Activated CD8-positive, alpha-beta memory T cell treated with anti-CD3 and anti-CD28 coated beads, Interleukin-2, amount 50 U/mL, for 24 hours (primary cell): ENCODE results near the gene SH3BGRL2.
"Not testable (repeated sequence)": the region's sequence is repeated elsewhere in the genome, so short reads cannot be mapped to it uniquely, and the experiment has no call there.

Source experiments
- DNase-seq: peaks from one replicate; pipeline ENCODE4 v3.0.0-alpha.2; 2020; ENCODE audit errors: extremely low read depth

Gene SH3BGRL2

DNA sequence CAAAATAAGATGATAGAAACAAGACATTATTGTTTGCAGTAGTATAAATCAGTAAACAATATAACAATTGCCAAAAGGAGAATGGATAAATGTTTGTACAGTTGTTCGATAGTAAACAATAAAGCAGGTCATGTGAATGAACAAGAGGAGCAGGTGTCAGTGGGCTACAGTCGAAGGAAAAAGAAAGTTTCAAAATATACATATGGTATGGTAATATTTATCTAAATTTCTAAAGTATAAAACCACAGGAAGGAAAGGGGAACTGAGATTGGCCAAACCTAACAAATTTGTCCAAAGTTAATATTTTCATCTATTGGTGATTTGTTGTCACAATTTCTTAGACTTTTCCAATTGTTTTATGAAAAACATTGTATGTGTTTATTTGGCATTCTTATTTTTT lies 110.9 kb downstream of the SH3BGRL2 start:
- DNase-seq = no peak

DNA sequence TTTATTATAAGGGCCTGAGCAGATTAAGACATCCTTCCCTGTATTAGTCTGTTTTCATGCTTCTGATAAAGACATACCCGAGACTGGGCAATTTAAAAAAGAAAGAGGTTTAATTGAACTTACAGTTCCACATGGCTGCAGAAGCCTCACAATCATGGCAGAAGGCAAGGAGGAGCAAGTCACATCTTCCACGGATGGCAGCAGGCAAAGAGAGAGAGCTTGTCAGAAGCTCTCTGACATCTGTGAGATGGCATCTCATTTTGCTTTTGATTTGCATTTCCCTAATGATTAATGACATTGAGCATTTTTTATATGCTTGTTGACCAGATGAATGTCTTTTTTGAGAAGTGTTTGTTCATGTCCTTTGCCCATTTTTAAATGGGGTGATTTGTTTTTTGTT lies 114.2 kb downstream of the SH3BGRL2 start:
- DNase-seq = not testable (repeated sequence)

DNA sequence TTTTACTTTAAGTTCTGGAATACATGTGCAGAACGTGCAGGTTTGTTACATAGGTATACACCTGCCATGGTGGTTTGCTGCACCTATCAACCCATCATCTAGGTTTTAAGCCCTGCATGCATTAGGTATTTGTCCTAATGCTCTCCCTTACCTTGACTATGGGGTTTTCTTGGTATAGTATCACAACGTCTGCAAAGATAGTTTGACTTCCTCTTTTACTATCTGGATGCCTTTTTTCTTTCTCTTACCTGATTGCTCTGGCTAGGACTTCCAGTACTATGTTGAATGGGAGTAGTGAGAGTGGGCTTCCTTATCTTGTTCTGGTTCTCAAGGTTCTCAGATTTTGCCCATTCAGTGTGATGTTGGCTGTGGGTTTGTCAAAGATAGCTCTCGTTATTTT lies 115.2 kb downstream of the SH3BGRL2 start:
- DNase-seq = not testable (repeated sequence)

DNA sequence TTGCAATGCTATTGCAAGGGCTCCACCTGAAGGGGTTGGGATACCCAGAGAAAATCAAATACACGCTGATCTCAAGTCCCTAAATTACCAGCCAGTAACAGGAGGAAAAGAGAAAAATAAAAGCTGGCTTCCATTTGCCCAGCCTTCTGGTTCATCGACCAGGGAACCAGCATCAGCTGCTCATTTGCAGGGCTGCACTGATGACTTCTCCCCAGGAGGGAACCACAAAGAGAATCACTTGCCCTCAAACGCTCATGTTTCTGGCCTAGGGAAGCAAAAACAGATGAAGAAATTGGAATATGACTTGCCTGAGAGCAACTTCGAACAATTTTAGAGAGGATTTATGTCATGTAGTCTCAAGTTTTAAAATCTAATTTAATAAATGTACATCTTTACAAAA lies 119.7 kb downstream of the SH3BGRL2 start:
- no peak for DNase-seq
